ENCODE measurements around the gene PLD6. TPM values are rescaled to one million over a fixed set of nuclear protein-coding genes. Genes with fewer than 3 reads are reported as not detected.

PLD6 gene
- total RNA-seq, 1 experiment from 2014 or later: 0.09 TPM

GRCh38 chr17:17242246-17242645 lies 36.1 kb upstream of the PLD6 start:
- Histone ChIP-seq H3K27ac (ENCODE audit: insufficient read length, low read depth, low read length) (no peak overlapping the region), H4K20me1 (ENCODE audit: control insufficient read depth, insufficient read depth, insufficient read length) (no peaks in the 10 kb centered on the region), H3K4ac (ENCODE audit: low read depth, low read length) (no peak overlapping the region), H3K79me1 (ENCODE audit: insufficient read depth, low read depth, low read length, poor library complexity, severe bottlenecking) (no peaks in the 10 kb centered on the region), H2BK20ac (ENCODE audit: low read depth, low read length, poor library complexity, severe bottlenecking) (no peak overlapping the region), H3K56ac (ENCODE audit: insufficient read length, low read depth, low read length) (no peak overlapping the region), H3K9me3 (ENCODE audit: control insufficient read depth, low read depth, low read length) (no peaks in the 10 kb centered on the region), H3K23ac (ENCODE audit: insufficient read length, low read depth, low read length) (no peak overlapping the region), H3T11ph (ENCODE audit: low read length) (no peak overlapping the region), H2AK5ac (ENCODE audit: insufficient read length, low read length) (no peak overlapping the region), H3K14ac (ENCODE audit: insufficient read depth, low read length) (no peak overlapping the region), H4K91ac (ENCODE audit: insufficient read length, low read depth, low read length) (no peak overlapping the region), H3K9ac (ENCODE audit: extremely low read depth, insufficient read length, low read length) (no peak overlapping the region), H3K18ac (ENCODE audit: insufficient read length, low read depth, low read length) (no peak overlapping the region), H2BK5ac (ENCODE audit: insufficient read length, low read length) (no peak overlapping the region), H3K4me1 (ENCODE audit: insufficient read depth, low read length) (no peaks in the 10 kb centered on the region), H3K4me2 (ENCODE audit: insufficient read depth, insufficient read length, low read length) (no peak overlapping the region), H2BK120ac (ENCODE audit: low read depth, low read length, poor library complexity, severe bottlenecking) (no peak overlapping the region), H3K79me2 (ENCODE audit: insufficient read depth, low read length) (no peaks in the 10 kb centered on the region), H2BK15ac (ENCODE audit: low read depth, low read length) (no peak overlapping the region), H3K23me2 (ENCODE audit: insufficient read length, low read depth, low read length, poor library complexity, severe bottlenecking) (no peaks in the 10 kb centered on the region), H2AFZ (ENCODE audit: low read length) (no peak overlapping the region), H4K5ac (ENCODE audit: insufficient read length, low read depth, low read length) (no peak overlapping the region), H3K27me3 (ENCODE audit: insufficient read depth, low read length) (no peaks in the 10 kb centered on the region), H2BK12ac (ENCODE audit: insufficient read length, low read depth, low read length) (no peak overlapping the region), H4K8ac (replicated peaks; ENCODE audit: insufficient read length, low read depth, low read length) (no peak overlapping the region)
- no peak for DNase-seq
- Mint-ChIP-seq H3K27me3 (ENCODE audit: low read depth) (no peaks in the 10 kb centered on the region), H3K27ac (no peak overlapping the region), H3K9me3 (no peaks in the 10 kb centered on the region), H3K36me3 (ENCODE audit: insufficient read depth in 1 of 3, low read depth in 3 of 3) (peaks cover 10 to 24% (median 16%) of the 10 kb centered on the region in 3 experiments; a peak in 6 of 7 replicates), H3K4me3 (no peak overlapping the region), H3K4me1 (peaks cover 7 to 14% of the 10 kb centered on the region in 2 experiments; a peak in 3 of 4 replicates)
- no peak for TF ChIP-seq CTCF (conservative IDR thresholded peaks at IDR 0.05)
- WGBS (ENCODE audit: extremely low coverage, insufficient read length, low lambda C conversion rate): no CpG with 5 or more reads among the region's 7 CpGs

Data from H9 (cell line).